NCI-H187 (cell line): ENCODE measurements around the gene HIVEP3.

Experiments used
- DNase-seq, 2 experiments: peaks; one replicate each; lab custom pipeline; 2025; lab: John Stamatoyannopoulos, UW

HIVEP3 gene

DNA sequence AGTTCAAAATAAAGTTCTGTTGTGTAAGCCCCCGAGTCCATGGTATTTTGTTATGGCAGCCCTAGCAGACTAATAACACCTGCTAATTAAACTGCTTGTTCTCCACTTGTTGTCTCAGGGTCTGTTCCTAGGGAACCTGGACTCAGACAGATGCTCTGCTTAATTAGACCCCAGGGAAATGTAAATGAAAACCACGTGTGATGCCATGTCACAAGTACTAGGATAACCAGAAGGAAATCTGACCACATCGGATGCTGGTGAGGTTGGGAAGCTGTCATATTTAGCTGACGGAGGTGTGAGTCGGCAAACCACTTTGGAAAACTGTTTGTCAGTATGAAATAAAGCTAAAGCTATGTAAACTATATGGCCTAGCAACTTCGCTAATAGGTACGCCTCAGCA lies 453.8 kb downstream of the HIVEP3 start:
- no peak for DNase-seq

GRCh38 chr1:41463516-41463915 lies 455.2 kb downstream of the HIVEP3 start:
- DNase-seq = no peak

DNA sequence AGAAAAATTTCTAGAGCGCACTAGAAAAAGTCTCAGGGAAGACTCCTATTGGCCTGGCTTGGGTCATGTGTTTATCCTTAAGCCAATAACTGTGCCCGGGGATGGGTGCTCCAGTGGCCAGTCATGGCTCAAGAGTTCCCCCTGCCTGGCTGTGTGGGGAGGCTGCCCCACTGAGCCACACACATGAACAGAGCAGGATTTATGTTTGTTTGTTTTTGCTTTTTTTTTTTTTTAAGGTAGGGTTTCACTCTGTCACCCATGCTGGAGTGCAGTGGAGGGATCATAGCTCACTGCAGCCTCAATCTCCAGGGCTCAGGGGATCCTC lies 456.1 kb downstream of the HIVEP3 start:
- no peak for DNase-seq

- no peak for DNase-seq
These were observed 456.7 kb downstream of the HIVEP3 start for GRCh38 chr1:41461790-41462679.

- no peak for DNase-seq
These were observed 461.7 kb downstream of the HIVEP3 start for GRCh38 chr1:41456847-41457540.
